ENCODE data around the gene ENDOV.
A peak's percentile ranks its signal among the peaks of the same experiment; 100 is the strongest.

The ENDOV gene

GRCh38 chr17:80387071-80387470 lies 27.9 kb upstream of the ENDOV start:
- ATAC-seq (ENCODE audit: insufficient read depth, low read depth) (no peak), DNase-seq (no peak)
- Histone ChIP-seq H2AFZ (ENCODE audit: low read depth, low read length) (no peak overlapping the region), H4K20me1 (ENCODE audit: insufficient read depth, low read length) (no peaks in the 10 kb centered on the region; the same call in 1 of the 2 replicates), H3K27me3 (ENCODE audit: insufficient read depth, low read length, poor library complexity) (no peaks in the 10 kb centered on the region), H3K36me3 (ENCODE audit: insufficient read depth, low read length) (peaks cover 98% of the 10 kb centered on the region), H3K4me1 (ENCODE audit: insufficient read depth, low read length) (no peaks in the 10 kb centered on the region), H3K9ac (ENCODE audit: low read depth, low read length) (no peak overlapping the region), H3K9me3 (ENCODE audit: insufficient read depth, low read length, severe bottlenecking) (no peaks in the 10 kb centered on the region), H3K27ac (ENCODE audit: low read length) (no peak overlapping the region), H3K4me3 (ENCODE audit: low read depth in 1 of 2, low read length in 2 of 2) (no peak overlapping the region), H3K79me2 (ENCODE audit: insufficient read depth, low read length) (no peaks in the 10 kb centered on the region), H3K4me2 (ENCODE audit: insufficient read depth, low read length) (no peak overlapping the region)
- no peak for TF ChIP-seq CTCF (IDR thresholded peaks at IDR 0.05; ENCODE audit: borderline replicate concordance, extremely low read depth, low read length, poor library complexity, severe bottlenecking)
- no peak for TF ChIP-seq EZH2 (IDR thresholded peaks at IDR 0.05; ENCODE audit: borderline replicate concordance, low read depth, low read length, severe bottlenecking)

- H3K79me2 ChIP-seq (ENCODE audit: insufficient read depth, low read length) = no peaks in the 10 kb centered on the region
- no peaks in the 10 kb centered on the region for H3K4me1 ChIP-seq (ENCODE audit: insufficient read depth, low read length)
- H3K27ac ChIP-seq (ENCODE audit: low read length) = no peak overlapping the region
- H4K20me1 ChIP-seq (ENCODE audit: insufficient read depth, low read length) = no peaks in the 10 kb centered on the region; the same call in 1 of the 2 replicates
- H3K4me2 ChIP-seq (ENCODE audit: insufficient read depth, low read length) = no peak overlapping the region
- H3K27me3 ChIP-seq (ENCODE audit: insufficient read depth, low read length, poor library complexity) = no peaks in the 10 kb centered on the region
- DNase-seq (no peak), ATAC-seq (ENCODE audit: insufficient read depth, low read depth) (no peak)
- H3K9ac ChIP-seq (ENCODE audit: low read depth, low read length) = no peak overlapping the region
- TF ChIP-seq CTCF (IDR thresholded peaks at IDR 0.05; ENCODE audit: borderline replicate concordance, extremely low read depth, low read length, poor library complexity, severe bottlenecking) (peak; percentile 22), EZH2 (IDR thresholded peaks at IDR 0.05; ENCODE audit: borderline replicate concordance, low read depth, low read length, severe bottlenecking) (no peak)
- H3K9me3 ChIP-seq (ENCODE audit: insufficient read depth, low read length, severe bottlenecking) = no peaks in the 10 kb centered on the region
- H2AFZ ChIP-seq (ENCODE audit: low read depth, low read length) = no peak overlapping the region
- no peak overlapping the region for H3K4me3 ChIP-seq (ENCODE audit: low read depth in 1 of 2, low read length in 2 of 2)
- peaks cover 96% of the 10 kb centered on the region for H3K36me3 ChIP-seq (ENCODE audit: insufficient read depth, low read length)
Observed at GRCh38 chr17:80388175-80388574, 26.8 kb upstream of the ENDOV start.

- no peaks in the 10 kb centered on the region for H3K79me2 ChIP-seq (ENCODE audit: insufficient read depth, low read length)
- H3K9ac ChIP-seq (ENCODE audit: low read depth, low read length) = no peak overlapping the region
- H3K27ac ChIP-seq (ENCODE audit: low read length) = no peak overlapping the region
- peaks cover 96% of the 10 kb centered on the region for H3K36me3 ChIP-seq (ENCODE audit: insufficient read depth, low read length)
- no peaks in the 10 kb centered on the region for H3K9me3 ChIP-seq (ENCODE audit: insufficient read depth, low read length, severe bottlenecking)
- no peak for TF ChIP-seq EZH2 (IDR thresholded peaks at IDR 0.05; ENCODE audit: borderline replicate concordance, low read depth, low read length, severe bottlenecking)
- TF ChIP-seq CTCF (IDR thresholded peaks at IDR 0.05; ENCODE audit: borderline replicate concordance, extremely low read depth, low read length, poor library complexity, severe bottlenecking) = no peak
- ATAC-seq (ENCODE audit: insufficient read depth, low read depth) (no peak), DNase-seq (no peak)
- H3K27me3 ChIP-seq (ENCODE audit: insufficient read depth, low read length, poor library complexity) = no peaks in the 10 kb centered on the region
- no peak overlapping the region for H2AFZ ChIP-seq (ENCODE audit: low read depth, low read length)
- H4K20me1 ChIP-seq (ENCODE audit: insufficient read depth, low read length) = no peaks in the 10 kb centered on the region; the same call in 1 of the 2 replicates
- H3K4me1 ChIP-seq (ENCODE audit: insufficient read depth, low read length) = no peaks in the 10 kb centered on the region
- no peak overlapping the region for H3K4me2 ChIP-seq (ENCODE audit: insufficient read depth, low read length)
- H3K4me3 ChIP-seq (ENCODE audit: low read depth in 1 of 2, low read length in 2 of 2) = no peak overlapping the region
Observed at GRCh38 chr17:80388601-80389000, 26.4 kb upstream of the ENDOV start.

Data from DND-41 (cell line).